ENCODE results near the gene RCSD1. TPM values are rescaled to one million over a fixed set of nuclear protein-coding genes. Genes with fewer than 3 reads are reported as not detected.

The RCSD1 gene
- total and polyA plus RNA-seq, 8 donors, result 6.0 to 43.7 (median 19.7) TPM

DNA sequence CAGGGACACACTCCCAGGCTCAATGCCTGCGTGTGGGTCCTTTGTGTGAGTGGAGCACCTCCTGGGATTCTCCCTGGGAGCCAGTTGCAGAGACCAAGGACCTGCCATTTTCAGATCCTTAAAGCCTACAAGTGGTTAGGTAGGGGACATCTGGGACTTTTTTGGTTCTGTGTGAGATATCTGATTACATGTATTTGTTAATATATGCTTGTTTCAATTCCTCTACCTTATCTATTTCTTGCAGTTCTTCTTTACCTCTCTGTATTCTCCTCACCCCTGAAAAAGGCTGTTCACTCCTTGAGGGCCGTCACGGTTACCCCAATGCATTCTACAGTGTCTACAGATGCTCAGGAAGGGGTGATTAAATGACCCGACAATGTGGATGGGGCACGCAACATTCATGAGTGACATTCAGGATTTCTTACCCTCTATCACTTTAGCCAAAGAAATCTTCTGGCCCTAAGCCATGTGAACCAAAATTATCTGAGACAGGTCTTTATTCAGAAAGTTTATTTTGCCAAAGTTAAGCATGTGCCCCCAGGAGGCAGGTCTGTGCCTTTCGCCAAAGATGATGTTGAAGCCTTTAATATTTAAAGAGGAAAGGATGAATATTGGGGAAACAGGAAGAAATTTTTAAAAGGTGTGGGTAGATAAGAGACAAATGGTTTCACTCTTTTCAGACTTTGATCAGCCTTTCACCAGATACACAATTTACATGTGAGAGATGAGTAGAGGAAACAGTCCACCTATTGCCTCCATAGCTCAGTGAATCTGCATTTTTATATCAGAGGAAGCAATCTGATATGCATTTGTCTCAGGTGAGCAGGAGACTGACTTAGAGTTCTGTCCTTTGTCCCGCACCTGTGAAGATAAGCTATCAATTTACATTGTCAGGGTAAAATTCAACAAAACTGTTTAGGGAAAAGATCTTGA, 47.1 kb downstream of the RCSD1 start:
- 73 to 81% (median 75%) methylated on average over 7 of the region's 7 CpGs for WGBS, 5 donors
- DNase-seq, result no peak
- Histone ChIP-seq H3K36me3 (no peaks in the 10 kb centered on the region), H3K27me3 (no peaks in the 10 kb centered on the region), H3K4me1 (peaks cover 7 to 24% (median 14%) of the 10 kb centered on the region in 4 donors), H3K9me3 (no peaks in the 10 kb centered on the region), H3K27ac (no peak overlapping the region), H3K4me3 (no peak overlapping the region)
- TF ChIP-seq, protein P1, sequence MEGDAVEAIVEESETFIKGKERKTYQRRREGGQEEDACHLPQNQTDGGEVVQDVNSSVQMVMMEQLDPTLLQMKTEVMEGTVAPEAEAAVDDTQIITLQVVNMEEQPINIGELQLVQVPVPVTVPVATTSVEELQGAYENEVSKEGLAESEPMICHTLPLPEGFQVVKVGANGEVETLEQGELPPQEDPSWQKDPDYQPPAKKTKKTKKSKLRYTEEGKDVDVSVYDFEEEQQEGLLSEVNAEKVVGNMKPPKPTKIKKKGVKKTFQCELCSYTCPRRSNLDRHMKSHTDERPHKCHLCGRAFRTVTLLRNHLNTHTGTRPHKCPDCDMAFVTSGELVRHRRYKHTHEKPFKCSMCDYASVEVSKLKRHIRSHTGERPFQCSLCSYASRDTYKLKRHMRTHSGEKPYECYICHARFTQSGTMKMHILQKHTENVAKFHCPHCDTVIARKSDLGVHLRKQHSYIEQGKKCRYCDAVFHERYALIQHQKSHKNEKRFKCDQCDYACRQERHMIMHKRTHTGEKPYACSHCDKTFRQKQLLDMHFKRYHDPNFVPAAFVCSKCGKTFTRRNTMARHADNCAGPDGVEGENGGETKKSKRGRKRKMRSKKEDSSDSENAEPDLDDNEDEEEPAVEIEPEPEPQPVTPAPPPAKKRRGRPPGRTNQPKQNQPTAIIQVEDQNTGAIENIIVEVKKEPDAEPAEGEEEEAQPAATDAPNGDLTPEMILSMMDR (IDR thresholded peaks at IDR 0.05), result no peak
- TF ChIP-seq EP300 (IDR thresholded peaks at IDR 0.05) (no peak), POLR2AphosphoS5 (IDR thresholded peaks at IDR 0.05) (no peak), POLR2A (IDR thresholded peaks at IDR 0.05) (no peak)
- intact Hi-C loops (cut with DNase I; ENCODE audit: low total_unique reads), result no loop called here

DNA sequence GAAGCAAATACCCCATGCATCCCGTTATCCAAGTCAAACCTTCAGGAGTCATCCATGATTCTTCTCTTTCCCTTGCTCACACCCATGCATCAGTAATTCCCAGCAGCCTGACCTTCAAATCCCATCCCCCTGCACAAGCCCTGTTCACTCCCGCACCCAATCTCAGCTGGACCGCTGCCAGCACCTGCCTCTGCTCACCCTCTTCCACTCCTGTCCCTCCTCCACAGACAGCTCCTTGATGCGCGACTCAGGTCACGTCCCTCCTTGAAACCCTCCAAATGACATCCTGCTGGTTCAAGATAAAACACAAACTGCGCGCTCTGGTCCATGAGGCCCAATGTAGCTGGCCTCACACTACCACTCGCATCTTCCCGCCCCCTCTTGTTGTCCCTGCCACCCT, 48.4 kb downstream of the RCSD1 start:
- TF ChIP-seq, protein P1 (IDR thresholded peaks at IDR 0.05), result no peak
- TF ChIP-seq POLR2A (IDR thresholded peaks at IDR 0.05) (no peak), EP300 (IDR thresholded peaks at IDR 0.05) (no peak), POLR2AphosphoS5 (IDR thresholded peaks at IDR 0.05) (no peak)
- WGBS, 5 donors, result 92 to 96% (median 95%) methylated on average over 10 of the region's 10 CpGs
- no peak overlapping the region for H3K4me3 ChIP-seq
- H3K9me3 ChIP-seq, result no peaks in the 10 kb centered on the region
- intact Hi-C loops (cut with DNase I; ENCODE audit: low total_unique reads), result no loop called here
- no peaks in the 10 kb centered on the region for H3K36me3 ChIP-seq
- H3K4me1 ChIP-seq, result peaks cover 7 to 30% (median 16%) of the 10 kb centered on the region in 4 donors
- DNase-seq, result no peak
- no peak overlapping the region for H3K27ac ChIP-seq
- no peaks in the 10 kb centered on the region for H3K27me3 ChIP-seq

DNA sequence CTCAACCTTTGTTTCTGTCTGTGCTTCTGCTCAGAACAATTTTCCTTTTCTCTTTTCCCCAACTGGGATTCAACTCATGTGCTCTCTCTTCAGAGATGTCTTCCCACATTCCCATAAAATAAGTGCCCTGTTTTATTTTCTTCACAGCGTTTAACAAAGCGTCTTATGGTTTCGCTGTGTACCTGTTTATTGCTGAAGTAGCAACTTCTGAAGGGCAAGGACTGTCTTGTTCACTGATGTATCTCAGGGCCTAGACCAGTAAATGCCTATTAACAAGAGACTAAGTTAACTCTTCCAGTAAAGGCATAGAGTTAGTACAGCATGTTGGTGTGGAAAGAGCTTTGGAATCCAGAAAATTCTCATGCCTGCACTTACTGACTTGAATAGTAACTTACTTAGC, 48.8 kb downstream of the RCSD1 start:
- Histone ChIP-seq H3K27me3 (no peaks in the 10 kb centered on the region), H3K27ac (no peak overlapping the region), H3K36me3 (peaks cover 0 to 3% (median 0%) of the 10 kb centered on the region in 4 donors), H3K4me3 (no peak overlapping the region), H3K9me3 (no peaks in the 10 kb centered on the region), H3K4me1 (peaks cover 7 to 34% (median 18%) of the 10 kb centered on the region in 4 donors)
- intact Hi-C loops (cut with DNase I; ENCODE audit: low total_unique reads), result no loop called here
- WGBS, 5 donors, result 93 to 98% (median 97%) methylated on average over 3 of the region's 3 CpGs
- DNase-seq, result no peak
- TF ChIP-seq, protein P1 (IDR thresholded peaks at IDR 0.05), result no peak
- no peak for TF ChIP-seq POLR2AphosphoS5 (IDR thresholded peaks at IDR 0.05)
- TF ChIP-seq EP300 (IDR thresholded peaks at IDR 0.05), result no peak
- no peak for TF ChIP-seq POLR2A (IDR thresholded peaks at IDR 0.05)

DNA sequence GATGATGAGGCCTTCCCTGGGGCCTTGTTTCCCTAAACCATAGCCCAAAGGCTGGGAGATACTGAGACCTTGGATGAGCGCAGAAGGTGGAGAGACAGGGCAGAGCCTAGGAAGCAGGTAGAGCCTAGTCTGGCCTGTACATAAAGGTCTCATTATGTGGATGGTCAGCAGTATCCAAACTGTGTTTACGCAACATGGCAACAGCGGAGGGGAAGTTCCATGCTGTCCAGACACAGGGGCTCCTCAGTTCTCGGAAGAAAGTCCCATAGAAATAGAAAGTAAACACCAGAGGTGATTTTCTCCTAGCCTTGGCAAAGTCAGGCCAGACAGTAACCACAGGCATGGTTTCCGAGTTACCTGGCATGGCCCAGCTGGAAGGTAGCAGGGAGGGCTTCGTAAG, 49.7 kb downstream of the RCSD1 start:
- Histone ChIP-seq H3K27me3 (no peaks in the 10 kb centered on the region), H3K27ac (peak overlapping the region in 2 of 5 donors; percentile 6 to 76), H3K4me1 (peaks cover 7 to 43% (median 23%) of the 10 kb centered on the region in 4 donors), H3K36me3 (peaks cover 0 to 11% (median 2%) of the 10 kb centered on the region in 4 donors), H3K4me3 (no peak overlapping the region), H3K9me3 (no peaks in the 10 kb centered on the region)
- DNase-seq, result no peak
- intact Hi-C loops (cut with DNase I; ENCODE audit: low total_unique reads), result no loop called here
- TF ChIP-seq POLR2AphosphoS5 (IDR thresholded peaks at IDR 0.05), result no peak
- TF ChIP-seq EP300 (IDR thresholded peaks at IDR 0.05), result no peak
- 82 to 91% (median 89%) methylated on average over 6 of the region's 6 CpGs for WGBS, 5 donors

Measured in stomach (tissue), 9 donors.